A375 (cell line): ENCODE data around the gene ATP2B3. TPM values are rescaled to one million over a fixed set of nuclear protein-coding genes. Genes with fewer than 3 reads are reported as not detected.

Experiments
- total RNA-seq: library from RNA; depleted of rRNA; stranded (reverse); fragments of >200 nt; shearing (Covaris generic); gene quantifications from 2 replicates; pipeline ENCODE4 v1.2.3, GENCODE V29; 2014; rRNA removed

Gene ATP2B3
- 0.08 TPM in 1 of 2 replicates, not detected in the other for total RNA-seq

DNA sequence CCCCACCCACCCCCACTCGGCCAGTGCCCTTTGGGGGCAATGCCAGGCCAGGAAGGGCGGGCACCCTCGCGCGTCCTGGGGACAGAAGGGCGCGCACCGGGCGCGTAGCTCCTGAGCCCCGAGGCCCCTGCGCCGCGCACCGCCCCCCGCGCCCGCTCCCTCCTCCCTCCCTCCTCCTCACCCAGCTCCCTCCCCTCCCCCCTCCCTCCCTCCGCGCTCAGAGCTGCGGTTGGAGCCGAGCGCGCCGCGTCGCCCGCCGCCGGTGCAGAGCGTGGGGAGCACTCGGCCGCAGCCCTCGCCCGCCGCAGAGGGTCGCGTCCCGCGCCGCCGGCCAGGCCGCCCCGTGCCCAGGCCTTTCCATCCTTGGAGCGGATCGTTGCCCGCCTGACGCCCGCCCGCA, at the start of gene ATP2B3:
Gene ATP2B3, plus strand, starts transcription at position 220 of the 400 bp plus-strand sequence. CDS start 18,606 bp downstream, outside the sequence.

GRCh38 chrX:153470411-153471363, 46.8 kb upstream of the ATP2B3 start, which contains the start of gene HAUS7:
TSS of gene HAUS7 (minus strand) at chrX:153470576. CDS start at chrX:153470557, 19 bp downstream.

GRCh38 chrX:153494541-153495361, 22.7 kb upstream of the ATP2B3 start, which contains the start of gene BGN:
TSS of gene BGN (plus strand) at chrX:153494980. CDS start at chrX:153504632, 9,652 bp downstream.

DNA sequence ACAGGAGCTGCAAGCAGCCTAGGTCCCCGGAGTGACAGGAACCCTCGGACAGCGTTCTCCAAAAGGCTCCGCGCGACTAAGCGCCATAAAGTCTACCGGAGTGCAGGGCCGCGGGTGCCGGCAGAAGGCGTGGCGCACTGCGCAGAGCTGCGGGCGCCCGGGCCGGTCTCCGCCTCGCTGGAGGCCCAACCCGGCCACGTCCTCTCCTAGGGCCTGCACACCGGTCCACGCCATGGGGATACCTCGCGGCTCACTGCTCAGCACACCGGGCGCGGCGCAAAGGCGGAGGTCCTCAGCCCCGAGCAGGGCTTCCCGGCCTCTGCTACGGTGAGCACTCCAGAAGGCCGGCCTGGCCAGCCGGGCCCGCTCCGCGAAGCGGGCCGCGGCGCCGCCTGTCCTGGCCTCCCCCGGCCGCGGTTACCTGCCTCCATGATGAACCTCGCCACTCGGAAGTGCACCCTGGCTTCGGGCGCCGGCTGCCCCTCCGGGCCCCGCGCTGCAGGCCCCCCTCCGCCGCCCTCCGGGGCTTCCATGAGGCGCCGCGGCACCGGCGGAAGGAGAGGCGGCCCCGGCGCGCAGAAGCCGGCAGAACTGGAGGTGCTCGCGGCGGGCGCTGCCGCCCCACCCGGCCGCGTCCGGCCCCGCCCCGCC, 81.2 kb downstream of the ATP2B3 start, which contains the start of gene CCNQ:
Gene CCNQ, minus strand, starts transcription at position 599 of the 651 bp plus-strand sequence. Its CDS starts 66 bp downstream, at position 533.

Other genes starting within 250 kb of the ATP2B3 start
- gene PNMA6F, start 195.9 kb upstream of the ATP2B3 start, total RNA-seq = not detected in 2 replicates
- 5.8 and 7.0 TPM in 2 replicates for gene ZNF275, start 183.5 kb upstream of the ATP2B3 start, total RNA-seq
- not detected in 2 replicates for gene PNMA6E, start 116.3 kb upstream of the ATP2B3 start, total RNA-seq
- gene ZFP92, start 106.2 kb upstream of the ATP2B3 start, total RNA-seq = not detected in 2 replicates
- gene TREX2, start 71.6 kb upstream of the ATP2B3 start, total RNA-seq = 0.69 and 1.2 TPM in 2 replicates
- 54.6 and 68.3 TPM in 2 replicates for gene HAUS7, start 47.1 kb upstream of the ATP2B3 start, total RNA-seq
- 7.6 and 7.9 TPM in 2 replicates for gene BGN, start 22.7 kb upstream of the ATP2B3 start, total RNA-seq
- 48.6 and 55.8 TPM in 2 replicates for gene CCNQ, start 81.5 kb downstream of the ATP2B3 start, total RNA-seq
- 6.0 and 7.6 TPM in 2 replicates for gene DUSP9, start 129.6 kb downstream of the ATP2B3 start, total RNA-seq
- 0.61 and 2.5 TPM in 2 replicates for gene PNCK, start 156.2 kb downstream of the ATP2B3 start, total RNA-seq
- gene SLC6A8, start 170.3 kb downstream of the ATP2B3 start, total RNA-seq = 31.5 and 51.9 TPM in 2 replicates
- gene BCAP31, start 206.7 kb downstream of the ATP2B3 start, total RNA-seq = 215 and 221 TPM in 2 replicates
- gene ABCD1, start 207.2 kb downstream of the ATP2B3 start, total RNA-seq = 17.0 and 17.8 TPM in 2 replicates
- 33.5 and 40.3 TPM in 2 replicates for gene PLXNB3, start 246.6 kb downstream of the ATP2B3 start, total RNA-seq